ENCODE data around the gene BTBD9.

Gene BTBD9

DNA sequence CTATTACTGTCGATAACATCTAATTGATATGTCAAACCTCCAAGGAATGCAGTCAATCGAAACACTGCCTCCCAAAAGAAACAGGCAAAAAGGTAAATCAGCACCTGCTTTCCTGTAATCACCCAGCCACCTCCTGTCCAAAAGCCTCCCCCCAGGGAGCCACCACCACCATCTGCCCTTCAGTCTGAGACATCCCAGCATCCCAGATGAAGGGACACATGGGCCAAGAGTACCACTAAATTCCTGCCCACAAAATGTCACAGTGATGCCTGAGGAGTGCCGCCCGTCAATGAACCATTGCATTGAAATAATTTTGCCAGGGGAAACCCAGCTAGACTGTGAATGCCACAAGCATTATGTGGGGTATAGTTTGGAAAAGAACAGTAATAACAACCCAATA is 418.5 kb downstream of the BTBD9 start:
- H3K4me1 ChIP-seq (ENCODE audit: control insufficient read depth, insufficient read depth, low read depth, low read length), result no peaks in the 10 kb centered on the region
- H3K27ac ChIP-seq (ENCODE audit: low read length, poor library complexity, severe bottlenecking), result no peak overlapping the region
- no peak overlapping the region for H3K18ac ChIP-seq (ENCODE audit: low read depth in 1 of 2, low read length in 2 of 2)
- no peaks in the 10 kb centered on the region for H3K9me3 ChIP-seq (ENCODE audit: control insufficient read depth, low read length)
- no peak overlapping the region for H3K4me3 ChIP-seq (ENCODE audit: insufficient read depth in 1 of 2, low read depth in 1 of 2, low read length in 2 of 2)
- WGBS, result 96% methylated on average over 2 of the region's 4 CpGs
- no peak overlapping the region for H2AFZ ChIP-seq (ENCODE audit: low read depth, low read length)
- H3K23ac ChIP-seq (ENCODE audit: low read length in 2 of 2), result no peak overlapping the region
- no peak overlapping the region for H2AK5ac ChIP-seq (ENCODE audit: low read length, severe bottlenecking)
- no peak overlapping the region for H3K14ac ChIP-seq (ENCODE audit: low read length in 2 of 2)
- no peak overlapping the region for H3K9ac ChIP-seq (ENCODE audit: low read length)
- H3K79me1 ChIP-seq (replicated peaks; ENCODE audit: low read length, poor library complexity, severe bottlenecking), result no peaks in the 10 kb centered on the region
- no peak overlapping the region for H2BK15ac ChIP-seq (ENCODE audit: low read depth, poor library complexity, severe bottlenecking)
- DNase-seq, result no peak
- H3K36me3 ChIP-seq (ENCODE audit: control insufficient read depth in 1 of 2, insufficient read depth in 2 of 2, low read depth in 1 of 2, low read length in 2 of 2), result peaks cover 0 to 4% of the 10 kb centered on the region in 2 experiments
- H2BK5ac ChIP-seq (ENCODE audit: low read depth, low read length, poor library complexity, severe bottlenecking), result no peak overlapping the region
- no peak overlapping the region for H3K4me2 ChIP-seq (ENCODE audit: low read length, poor library complexity, severe bottlenecking)
- H4K8ac ChIP-seq (ENCODE audit: low read length), result no peak overlapping the region
- no peak overlapping the region for H2BK12ac ChIP-seq (ENCODE audit: low read length in 2 of 2)
- no peak overlapping the region for H3K4ac ChIP-seq (ENCODE audit: low read depth in 1 of 2, low read length in 2 of 2)
- H4K91ac ChIP-seq (ENCODE audit: low read length), result no peak overlapping the region
- H3K27me3 ChIP-seq (ENCODE audit: control insufficient read depth in 1 of 2, insufficient read depth in 1 of 2, low read length in 2 of 2), result no peaks in the 10 kb centered on the region
- H2BK120ac ChIP-seq (ENCODE audit: low read depth, low read length), result no peak overlapping the region

DNA sequence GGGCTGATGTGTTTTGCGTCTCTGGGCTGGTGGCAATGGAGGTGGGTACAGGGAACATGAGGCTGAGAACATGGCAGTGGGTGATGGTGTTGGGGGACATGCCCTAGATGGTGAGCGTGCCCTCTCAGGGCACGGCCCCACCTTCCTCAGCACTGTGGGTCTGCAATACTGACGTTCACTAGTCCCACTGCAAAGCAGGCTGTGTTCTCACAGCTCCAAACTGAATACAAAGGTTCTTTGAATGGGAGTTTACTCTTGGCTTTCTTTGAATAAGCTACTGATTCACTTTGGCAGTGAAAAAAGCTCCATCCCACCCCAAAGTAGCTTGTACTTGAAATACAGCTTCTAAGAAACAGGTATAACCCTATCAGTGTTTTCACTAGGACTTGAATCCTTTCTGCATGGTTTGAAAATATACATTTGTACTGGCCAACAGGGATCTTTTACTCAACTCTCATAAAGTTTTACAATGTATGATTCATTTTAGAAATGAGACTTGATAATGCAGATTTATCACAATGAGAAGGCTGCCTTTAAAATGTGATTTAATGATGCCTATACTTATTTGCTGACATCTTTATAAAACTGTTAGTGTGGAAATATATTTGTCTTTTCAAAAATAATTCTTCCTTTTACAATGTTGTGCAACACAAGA is 419.5 kb downstream of the BTBD9 start:
- H3K4ac ChIP-seq (ENCODE audit: low read depth in 1 of 2, low read length in 2 of 2), result no peak overlapping the region
- H4K8ac ChIP-seq (ENCODE audit: low read length), result peak overlapping the region; percentile 13
- H3K27me3 ChIP-seq (ENCODE audit: control insufficient read depth in 1 of 2, insufficient read depth in 1 of 2, low read length in 2 of 2), result no peaks in the 10 kb centered on the region
- no peak overlapping the region for H2BK120ac ChIP-seq (ENCODE audit: low read depth, low read length)
- H3K9ac ChIP-seq (ENCODE audit: low read length), result no peak overlapping the region
- H2BK5ac ChIP-seq (ENCODE audit: low read depth, low read length, poor library complexity, severe bottlenecking), result no peak overlapping the region
- H2AK5ac ChIP-seq (ENCODE audit: low read length, severe bottlenecking), result no peak overlapping the region
- H2BK15ac ChIP-seq (ENCODE audit: low read depth, poor library complexity, severe bottlenecking), result no peak overlapping the region
- H3K36me3 ChIP-seq (ENCODE audit: control insufficient read depth in 1 of 2, insufficient read depth in 2 of 2, low read depth in 1 of 2, low read length in 2 of 2), result peaks cover 0 to 4% of the 10 kb centered on the region in 2 experiments
- H3K4me3 ChIP-seq (ENCODE audit: insufficient read depth in 1 of 2, low read depth in 1 of 2, low read length in 2 of 2), result no peak overlapping the region
- no peaks in the 10 kb centered on the region for H3K4me1 ChIP-seq (ENCODE audit: control insufficient read depth, insufficient read depth, low read depth, low read length)
- no peak overlapping the region for H3K27ac ChIP-seq (ENCODE audit: low read length, poor library complexity, severe bottlenecking)
- no peak overlapping the region for H3K23ac ChIP-seq (ENCODE audit: low read length in 2 of 2)
- no peak overlapping the region for H3K14ac ChIP-seq (ENCODE audit: low read length in 2 of 2)
- H3K4me2 ChIP-seq (ENCODE audit: low read length, poor library complexity, severe bottlenecking), result no peak overlapping the region
- H4K91ac ChIP-seq (ENCODE audit: low read length), result no peak overlapping the region
- no peaks in the 10 kb centered on the region for H3K9me3 ChIP-seq (ENCODE audit: control insufficient read depth, low read length)
- H3K79me1 ChIP-seq (replicated peaks; ENCODE audit: low read length, poor library complexity, severe bottlenecking), result peaks cover 2% of the 10 kb centered on the region
- DNase-seq, result no peak
- no peak overlapping the region for H3K18ac ChIP-seq (ENCODE audit: low read depth in 1 of 2, low read length in 2 of 2)
- no peak overlapping the region for H2AFZ ChIP-seq (ENCODE audit: low read depth, low read length)
- H2BK12ac ChIP-seq (ENCODE audit: low read length in 2 of 2), result no peak overlapping the region
- 97% methylated on average over 3 of the region's 4 CpGs for WGBS

DNA sequence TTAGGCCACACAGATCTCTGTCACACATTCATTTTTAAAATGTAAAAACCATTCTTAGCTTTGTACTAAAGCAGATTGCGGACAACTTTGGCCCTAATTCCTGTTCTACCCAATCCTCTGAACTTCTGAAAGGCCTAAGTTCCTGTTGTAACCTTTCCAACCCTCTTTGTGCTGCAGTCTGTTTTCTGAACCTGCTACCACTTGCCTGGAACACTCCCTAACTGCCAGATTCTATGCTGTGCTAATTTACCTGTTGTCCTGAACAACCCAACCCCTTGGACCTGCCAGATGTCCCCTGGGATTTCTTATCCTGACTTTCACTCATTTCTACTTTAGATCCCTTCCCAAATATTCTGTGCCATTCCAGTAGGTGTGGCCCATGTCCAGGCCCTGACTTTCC is 421.5 kb downstream of the BTBD9 start:
- Histone ChIP-seq H3K27ac (ENCODE audit: low read length, poor library complexity, severe bottlenecking) (no peak overlapping the region), H3K18ac (ENCODE audit: low read depth in 1 of 2, low read length in 2 of 2) (no peak overlapping the region), H3K9me3 (ENCODE audit: control insufficient read depth, low read length) (no peaks in the 10 kb centered on the region), H3K23ac (ENCODE audit: low read length in 2 of 2) (no peak overlapping the region), H4K91ac (ENCODE audit: low read length) (no peak overlapping the region), H3K79me1 (replicated peaks; ENCODE audit: low read length, poor library complexity, severe bottlenecking) (peaks cover 2% of the 10 kb centered on the region), H2BK120ac (ENCODE audit: low read depth, low read length) (no peak overlapping the region), H3K27me3 (ENCODE audit: control insufficient read depth in 1 of 2, insufficient read depth in 1 of 2, low read length in 2 of 2) (no peaks in the 10 kb centered on the region), H2BK12ac (ENCODE audit: low read length in 2 of 2) (no peak overlapping the region), H2BK15ac (ENCODE audit: low read depth, poor library complexity, severe bottlenecking) (no peak overlapping the region), H2AK5ac (ENCODE audit: low read length, severe bottlenecking) (no peak overlapping the region), H2BK5ac (ENCODE audit: low read depth, low read length, poor library complexity, severe bottlenecking) (no peak overlapping the region), H3K4ac (ENCODE audit: low read depth in 1 of 2, low read length in 2 of 2) (no peak overlapping the region), H3K4me3 (ENCODE audit: insufficient read depth in 1 of 2, low read depth in 1 of 2, low read length in 2 of 2) (peak overlapping the region in 1 of 2 experiments; percentile 26), H4K8ac (ENCODE audit: low read length) (no peak overlapping the region), H3K9ac (ENCODE audit: low read length) (no peak overlapping the region), H3K4me1 (ENCODE audit: control insufficient read depth, insufficient read depth, low read depth, low read length) (no peaks in the 10 kb centered on the region), H3K14ac (ENCODE audit: low read length in 2 of 2) (no peak overlapping the region), H2AFZ (ENCODE audit: low read depth, low read length) (no peak overlapping the region), H3K36me3 (ENCODE audit: control insufficient read depth in 1 of 2, insufficient read depth in 2 of 2, low read depth in 1 of 2, low read length in 2 of 2) (no peaks in the 10 kb centered on the region), H3K4me2 (ENCODE audit: low read length, poor library complexity, severe bottlenecking) (no peak overlapping the region)
- no peak for DNase-seq
- WGBS, result 92% methylated on average over 1 of the region's 1 CpG

DNA sequence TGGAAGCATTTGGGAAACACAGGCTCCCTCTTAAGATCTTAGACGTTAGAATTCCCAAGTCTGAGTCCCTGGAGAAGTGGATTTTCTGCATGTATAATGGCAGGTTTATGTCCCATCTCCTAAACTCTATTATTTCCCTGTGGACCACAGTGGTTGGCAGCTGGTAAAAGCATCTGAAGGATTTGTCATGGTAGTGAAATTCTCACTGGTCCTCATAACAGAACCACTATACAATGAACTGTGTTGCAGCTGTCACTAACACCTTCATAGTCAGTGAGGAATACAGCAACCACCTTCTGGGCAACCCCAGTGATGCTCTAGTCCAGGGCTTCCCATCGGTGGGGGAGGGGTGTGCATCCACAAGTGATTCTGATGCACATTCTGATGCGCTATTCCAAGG is 423.3 kb downstream of the BTBD9 start:
- no peak overlapping the region for H3K4ac ChIP-seq (ENCODE audit: low read depth in 1 of 2, low read length in 2 of 2)
- no peak overlapping the region for H4K8ac ChIP-seq (ENCODE audit: low read length)
- no peak overlapping the region for H2BK15ac ChIP-seq (ENCODE audit: low read depth, poor library complexity, severe bottlenecking)
- H2BK12ac ChIP-seq (ENCODE audit: low read length in 2 of 2), result no peak overlapping the region
- no peaks in the 10 kb centered on the region for H3K27me3 ChIP-seq (ENCODE audit: control insufficient read depth in 1 of 2, insufficient read depth in 1 of 2, low read length in 2 of 2)
- H2AK5ac ChIP-seq (ENCODE audit: low read length, severe bottlenecking), result no peak overlapping the region
- H2BK120ac ChIP-seq (ENCODE audit: low read depth, low read length), result no peak overlapping the region
- H3K27ac ChIP-seq (ENCODE audit: low read length, poor library complexity, severe bottlenecking), result no peak overlapping the region
- WGBS, result 100% methylated on average over 3 of the region's 3 CpGs
- H3K23ac ChIP-seq (ENCODE audit: low read length in 2 of 2), result no peak overlapping the region
- H4K91ac ChIP-seq (ENCODE audit: low read length), result no peak overlapping the region
- no peak overlapping the region for H3K4me2 ChIP-seq (ENCODE audit: low read length, poor library complexity, severe bottlenecking)
- no peaks in the 10 kb centered on the region for H3K9me3 ChIP-seq (ENCODE audit: control insufficient read depth, low read length)
- H3K36me3 ChIP-seq (ENCODE audit: control insufficient read depth in 1 of 2, insufficient read depth in 2 of 2, low read depth in 1 of 2, low read length in 2 of 2), result no peaks in the 10 kb centered on the region
- H3K14ac ChIP-seq (ENCODE audit: low read length in 2 of 2), result no peak overlapping the region
- no peak overlapping the region for H3K9ac ChIP-seq (ENCODE audit: low read length)
- H3K79me1 ChIP-seq (replicated peaks; ENCODE audit: low read length, poor library complexity, severe bottlenecking), result peaks cover 2% of the 10 kb centered on the region
- no peak overlapping the region for H2AFZ ChIP-seq (ENCODE audit: low read depth, low read length)
- peaks cover 6% of the 10 kb centered on the region for H3K4me1 ChIP-seq (ENCODE audit: control insufficient read depth, insufficient read depth, low read depth, low read length)
- no peak for DNase-seq
- H3K18ac ChIP-seq (ENCODE audit: low read depth in 1 of 2, low read length in 2 of 2), result no peak overlapping the region
- no peak overlapping the region for H3K4me3 ChIP-seq (ENCODE audit: insufficient read depth in 1 of 2, low read depth in 1 of 2, low read length in 2 of 2)
- no peak overlapping the region for H2BK5ac ChIP-seq (ENCODE audit: low read depth, low read length, poor library complexity, severe bottlenecking)

Measured in mesenchymal stem cell (in vitro differentiated cells and primary cell).